LHCN-M2 (cell line): ENCODE data around the gene SPINT2. TPM values are rescaled to one million over a fixed set of nuclear protein-coding genes. Genes with fewer than 3 reads are reported as not detected.
A peak's percentile ranks its signal among the peaks of the same experiment; 100 is the strongest.
"Not testable (repeated sequence)": the region's sequence is repeated elsewhere in the genome, so short reads cannot be mapped to it uniquely, and the experiment has no call there.

Experiments
- DNase-seq: peaks from one replicate; pipeline ENCODE4 v3.0.0-alpha.2; 2012; ENCODE audit warnings: low read depth
- total RNA-seq: library from RNA; depleted of rRNA; stranded (reverse); fragments of >200 nt; gene quantifications from 2 replicates; pipeline ENCODE4 v1.2.3, GENCODE V29; 2014

Gene SPINT2
- total RNA-seq, 1 experiment from 2014 or later, result 0.46 TPM

DNA sequence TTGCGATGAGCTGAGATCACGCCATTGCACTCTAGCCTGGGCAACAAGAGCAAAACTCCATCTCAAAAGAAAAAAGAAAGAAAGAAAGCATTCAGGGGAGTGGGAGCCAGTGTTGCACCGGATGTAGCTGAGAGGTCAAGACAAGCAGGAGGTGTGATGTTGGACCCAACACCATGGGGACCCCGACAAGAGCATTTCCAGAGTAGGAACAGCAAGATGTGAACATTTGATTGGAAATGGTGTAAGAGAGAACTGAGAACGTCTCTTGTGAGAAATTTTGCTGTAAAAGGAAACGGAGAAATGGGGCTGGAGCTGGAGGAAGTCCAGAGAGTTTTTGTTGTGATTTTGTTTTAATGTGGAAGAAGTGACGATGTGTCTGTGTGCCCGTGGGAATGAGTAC, 24.6 kb upstream of the SPINT2 start:
- DNase-seq, result no peak

DNA sequence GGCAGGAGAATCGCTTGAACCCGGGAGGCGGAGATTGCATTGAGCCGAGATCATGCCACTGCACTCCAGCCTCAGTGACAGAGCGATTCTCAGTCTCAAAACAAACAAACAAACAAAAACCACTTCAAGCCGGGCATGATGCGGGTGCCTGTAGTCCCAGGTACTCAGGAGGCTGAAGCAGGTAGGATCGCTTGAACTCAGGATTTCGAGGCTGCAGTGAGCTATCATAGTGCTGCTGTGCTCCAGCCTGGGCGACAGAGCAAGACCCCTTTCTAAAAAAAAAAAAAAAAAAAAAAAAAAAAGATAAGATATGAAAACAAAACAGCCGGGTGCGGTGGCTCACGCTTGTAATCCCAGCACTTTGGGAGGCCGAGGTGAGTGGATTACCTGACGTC, 21.1 kb upstream of the SPINT2 start:
- DNase-seq, result no peak

DNA sequence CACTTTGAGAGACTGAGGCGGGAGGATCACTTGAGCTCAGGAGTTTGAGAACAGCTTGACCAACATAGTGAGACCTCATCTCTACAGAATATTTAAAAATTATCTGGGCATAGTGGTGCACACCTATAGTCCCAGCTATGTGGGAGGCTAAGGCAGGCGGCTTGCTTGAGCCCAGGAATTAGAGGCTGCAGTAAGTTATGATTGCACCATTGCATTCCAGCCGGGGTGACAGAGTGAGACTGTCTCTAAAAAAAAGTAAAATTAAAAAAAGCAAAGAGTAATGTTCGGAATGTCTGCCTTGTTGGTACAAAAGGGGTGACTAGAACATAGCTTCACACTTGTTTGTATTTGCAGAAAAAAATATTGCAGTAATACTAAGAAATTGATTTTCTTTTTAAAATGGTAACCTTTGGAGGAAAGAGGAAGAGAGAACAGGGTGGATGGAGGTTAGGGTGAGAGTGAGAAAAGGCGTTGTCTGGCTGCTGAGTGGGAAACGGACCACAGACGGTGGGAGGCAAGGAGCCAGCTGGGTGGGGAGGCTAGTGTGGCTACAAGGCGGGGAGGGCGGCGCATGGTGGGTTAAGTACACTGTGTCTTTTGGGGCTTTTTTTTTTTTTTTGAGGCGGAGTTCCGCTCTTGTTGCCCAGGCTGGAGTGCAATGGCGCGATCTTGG, 18.4 kb upstream of the SPINT2 start:
- DNase-seq, result no peak

DNA sequence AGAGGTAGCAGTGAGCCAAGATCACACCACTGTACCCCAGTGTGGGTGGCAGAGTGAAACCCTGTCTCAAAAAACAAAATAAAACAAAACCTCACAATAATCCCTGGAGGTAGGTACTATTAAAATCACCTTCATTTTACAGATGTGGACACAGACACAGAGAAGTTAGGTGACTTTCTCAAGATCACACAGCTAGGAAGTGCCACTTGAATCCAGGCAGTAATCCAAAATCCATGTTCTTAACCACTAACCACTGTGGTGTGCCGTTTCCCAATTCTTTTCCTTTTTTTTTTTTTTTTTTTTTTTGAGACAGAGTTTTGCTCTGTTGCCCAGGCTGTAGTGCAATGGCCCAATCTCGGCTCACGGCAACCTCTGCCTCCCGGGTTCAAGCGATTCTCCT, 17.2 kb upstream of the SPINT2 start:
- no peak for DNase-seq

DNA sequence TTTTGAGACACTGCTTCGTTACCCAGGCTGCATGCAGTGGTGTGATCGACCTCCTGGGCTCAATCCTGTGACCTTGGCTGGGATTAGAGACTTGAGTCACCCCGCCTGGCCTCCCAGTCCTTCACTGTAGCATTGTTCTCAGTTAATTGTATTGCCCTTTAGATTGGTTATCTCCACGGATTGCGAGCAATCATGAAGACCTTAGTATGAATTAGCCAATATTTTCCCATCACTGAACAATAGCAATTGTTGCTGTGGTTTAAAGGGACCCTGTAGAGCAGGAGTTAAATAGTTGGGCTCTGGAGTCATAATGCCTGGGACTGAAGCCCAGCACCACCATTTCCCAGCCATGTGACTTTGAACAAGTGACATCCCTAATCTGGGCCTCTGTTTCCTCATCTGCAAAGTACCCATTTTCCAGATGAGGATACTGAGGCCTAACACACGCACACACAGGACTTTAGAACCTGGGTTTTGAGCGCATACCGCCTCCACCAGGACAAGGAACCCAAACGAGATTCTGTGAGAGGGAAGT, 16.6 kb upstream of the SPINT2 start:
- DNase-seq, result no peak

DNA sequence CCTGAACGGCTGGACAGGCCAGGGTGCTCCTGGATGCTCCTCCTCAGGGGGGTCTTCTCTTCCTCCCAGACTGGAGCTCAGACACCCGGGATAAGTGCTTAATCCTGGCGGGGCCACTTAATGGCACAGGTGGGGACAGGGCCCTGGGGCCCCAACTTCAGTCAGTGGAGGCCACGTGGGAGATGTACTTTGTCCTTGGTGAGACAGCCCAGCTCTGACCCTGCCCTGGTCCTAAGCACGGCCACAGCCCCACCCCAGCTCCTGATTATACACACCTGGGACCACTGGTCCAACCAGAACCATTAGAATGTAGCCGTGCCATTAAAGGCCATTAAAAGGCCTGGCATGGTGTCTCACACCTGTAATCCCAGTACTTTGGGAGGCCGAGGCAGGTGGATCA, 16.0 kb upstream of the SPINT2 start:
- no peak for DNase-seq

DNA sequence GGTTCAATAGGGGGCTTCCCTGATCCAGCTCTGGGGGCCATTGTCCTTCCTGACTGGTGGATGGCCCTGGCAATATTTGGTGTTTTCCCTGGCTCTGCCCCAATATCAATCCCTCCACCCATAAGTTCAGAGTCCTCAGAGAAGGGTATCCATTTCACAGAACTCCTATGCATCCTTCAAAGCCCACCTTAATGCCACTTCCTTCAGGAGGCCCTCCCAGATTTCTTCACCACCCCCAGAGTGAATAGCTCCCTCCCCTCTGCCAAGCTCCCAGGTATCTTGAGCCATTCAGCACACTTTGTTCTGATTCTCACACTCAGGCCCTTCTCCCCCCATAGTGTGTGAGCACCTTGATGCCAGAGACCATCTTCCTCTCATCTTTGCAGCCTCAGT, 13.9 kb upstream of the SPINT2 start:
- DNase-seq, result no peak

DNA sequence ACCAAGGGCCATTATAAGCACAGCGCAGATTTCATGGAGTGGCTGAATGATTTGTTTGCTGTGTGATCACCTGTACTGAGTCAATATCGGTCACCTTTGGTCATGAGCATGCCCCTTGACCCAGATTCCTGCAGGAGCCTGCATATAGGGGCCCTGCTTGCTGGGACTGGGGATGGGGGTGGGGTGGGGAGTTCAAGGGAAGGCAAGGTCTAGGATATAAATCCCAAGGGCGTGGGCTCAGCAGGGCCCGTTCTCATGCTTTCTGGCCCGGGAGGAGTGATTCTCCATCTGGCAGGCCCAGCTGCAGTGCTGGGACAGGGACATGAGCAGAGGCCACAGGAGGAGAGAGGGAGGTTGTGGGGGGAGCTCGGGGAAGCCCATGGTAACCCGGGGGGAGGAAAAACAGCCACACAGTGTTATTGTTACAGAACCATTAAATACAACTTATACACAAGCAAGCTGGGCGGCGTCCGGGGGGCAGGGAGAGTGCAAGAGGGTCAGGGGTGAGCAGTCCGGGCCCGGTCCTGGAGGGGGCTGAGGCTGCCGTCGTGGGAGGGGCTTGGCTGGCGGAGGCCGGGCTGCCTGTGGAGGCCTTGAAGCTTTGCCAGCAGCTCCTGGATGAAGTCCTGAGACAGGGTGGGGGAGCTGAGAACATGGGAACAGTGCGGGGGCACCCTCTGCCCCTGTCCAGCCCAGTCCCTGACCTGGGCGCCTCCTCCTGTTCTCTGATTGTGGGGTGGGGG, 13.4 kb upstream of the SPINT2 start:
- DNase-seq, result no peak

DNA sequence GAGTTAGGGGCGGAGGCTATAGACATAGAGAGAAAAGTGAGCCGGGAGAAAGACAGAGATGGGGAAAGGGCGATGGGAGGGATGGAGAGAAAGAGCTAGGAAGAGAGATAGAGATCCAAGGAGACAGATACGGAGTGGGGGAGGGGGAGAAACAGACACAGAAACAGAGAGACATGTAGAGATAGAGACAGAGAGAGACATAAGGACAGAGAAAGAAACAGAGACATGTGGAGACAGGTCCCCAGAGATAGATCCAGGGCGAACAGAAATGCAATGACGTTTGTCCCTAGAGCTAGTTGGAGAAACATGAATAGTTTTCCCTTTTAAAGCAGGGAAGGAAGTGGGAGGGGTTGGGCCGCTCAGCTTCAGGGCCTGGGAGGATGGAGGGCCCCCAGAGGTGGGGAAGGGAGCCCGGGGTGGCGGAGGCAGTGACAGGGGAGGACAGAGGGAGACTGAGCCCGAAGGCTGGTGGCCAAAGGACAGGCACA, 12.8 kb upstream of the SPINT2 start:
- no peak for DNase-seq

DNA sequence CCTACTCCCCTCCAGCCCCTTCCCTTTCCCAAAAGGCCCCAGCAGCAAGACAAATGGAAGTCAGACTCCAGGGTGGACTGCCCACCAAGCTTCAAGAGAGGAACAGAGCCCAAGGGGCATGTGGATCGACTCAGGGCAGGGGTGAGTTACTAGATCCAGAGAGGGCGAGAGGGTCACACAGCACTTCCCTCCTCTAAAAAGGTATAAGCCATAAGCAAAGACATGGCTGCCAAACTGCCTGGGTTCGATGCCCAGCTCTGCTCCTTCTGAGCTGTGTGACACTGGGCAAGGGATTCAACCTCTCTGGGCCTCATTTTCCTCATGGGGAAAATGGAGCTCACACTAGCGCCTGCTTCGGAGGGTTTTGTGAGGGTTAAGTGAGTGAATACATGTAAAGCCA, 12.0 kb upstream of the SPINT2 start:
- no peak for DNase-seq

DNA sequence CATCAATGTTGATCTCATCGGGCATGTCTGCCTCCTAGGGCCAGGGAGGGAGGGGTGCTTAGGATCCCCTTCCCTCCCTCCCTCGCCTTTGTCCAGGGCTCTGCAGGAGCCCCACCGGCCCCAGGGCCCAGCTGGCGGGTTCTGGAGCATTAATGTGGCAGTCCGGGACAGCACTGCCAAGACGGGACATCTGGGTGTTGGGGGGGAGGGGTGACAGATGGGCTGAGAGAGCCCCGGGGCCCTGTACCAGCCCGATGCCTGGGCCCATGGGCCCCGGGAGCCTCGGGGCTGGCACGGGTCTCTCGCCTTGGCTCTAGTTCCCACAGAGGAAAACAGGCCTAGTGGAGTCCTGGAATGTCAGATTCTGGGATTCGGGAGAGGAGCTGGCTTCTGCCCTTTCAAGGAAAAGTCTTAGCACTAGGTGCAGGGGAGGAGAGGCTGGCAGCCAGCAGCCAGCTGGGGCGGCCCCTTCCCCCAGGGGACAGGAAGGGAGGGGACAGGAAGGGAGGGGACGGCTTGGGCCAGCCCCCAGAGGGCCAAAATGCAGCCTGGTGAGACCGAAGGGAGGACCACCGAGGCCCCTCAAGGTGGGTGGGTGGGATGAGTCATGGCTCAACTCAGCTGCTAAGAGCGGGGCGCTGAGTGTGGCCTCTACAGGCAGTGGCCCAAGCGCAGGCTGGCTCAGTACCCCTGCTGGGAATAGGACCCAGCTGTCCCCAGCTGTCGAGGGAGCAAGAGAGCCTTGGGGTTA, 11.3 kb upstream of the SPINT2 start:
- no peak for DNase-seq

DNA sequence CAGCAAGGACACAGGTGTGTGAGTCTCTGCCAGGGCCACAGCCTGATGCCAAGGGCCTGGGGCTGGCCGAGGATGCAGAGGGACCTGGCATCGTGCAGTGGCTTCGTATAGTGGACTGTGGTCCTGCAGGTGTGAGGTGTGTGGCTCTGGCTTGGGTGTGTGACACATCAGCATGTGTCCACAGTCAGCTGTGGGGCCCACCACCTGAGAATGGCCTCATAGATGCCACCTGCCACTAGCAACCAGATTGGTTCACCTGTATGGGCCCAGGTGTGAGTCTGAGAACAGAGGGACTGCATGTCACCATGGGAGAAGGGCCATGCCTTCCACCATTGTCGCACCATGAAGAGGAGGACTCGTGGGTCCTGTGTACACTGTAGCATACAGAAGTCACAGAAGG, 10.6 kb upstream of the SPINT2 start:
- no peak for DNase-seq

DNA sequence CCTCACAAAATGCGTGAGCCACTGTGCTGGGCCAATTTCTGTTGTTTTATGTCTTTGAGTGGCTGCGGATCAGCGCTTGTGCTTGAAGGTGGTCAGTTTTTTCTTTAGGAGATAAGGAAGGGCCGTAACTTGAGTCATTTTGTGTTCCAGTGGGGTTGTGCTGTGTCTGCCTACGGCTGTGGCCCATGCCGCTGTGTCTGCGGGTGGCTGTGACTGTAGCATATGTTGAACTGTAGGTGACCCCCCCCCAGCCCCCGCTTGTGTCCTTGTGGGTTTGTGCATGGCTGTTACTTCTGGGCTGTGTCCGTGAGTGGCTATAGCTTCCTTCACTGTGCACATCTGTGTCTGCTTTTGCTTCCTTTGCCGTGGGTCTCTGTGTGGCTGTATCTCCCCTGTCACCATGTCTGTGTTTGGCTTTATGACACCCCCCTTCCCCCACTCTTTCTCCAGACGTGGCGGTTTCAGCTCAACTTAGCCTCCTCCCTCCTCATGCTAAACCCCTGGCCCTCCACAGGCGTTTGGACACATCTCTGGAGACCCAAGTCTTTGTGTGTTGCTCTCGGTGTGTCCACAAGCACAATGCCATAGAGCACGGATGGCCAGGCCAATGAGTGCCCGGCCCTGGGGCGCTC, 8.9 kb upstream of the SPINT2 start:
- DNase-seq, result no peak

DNA sequence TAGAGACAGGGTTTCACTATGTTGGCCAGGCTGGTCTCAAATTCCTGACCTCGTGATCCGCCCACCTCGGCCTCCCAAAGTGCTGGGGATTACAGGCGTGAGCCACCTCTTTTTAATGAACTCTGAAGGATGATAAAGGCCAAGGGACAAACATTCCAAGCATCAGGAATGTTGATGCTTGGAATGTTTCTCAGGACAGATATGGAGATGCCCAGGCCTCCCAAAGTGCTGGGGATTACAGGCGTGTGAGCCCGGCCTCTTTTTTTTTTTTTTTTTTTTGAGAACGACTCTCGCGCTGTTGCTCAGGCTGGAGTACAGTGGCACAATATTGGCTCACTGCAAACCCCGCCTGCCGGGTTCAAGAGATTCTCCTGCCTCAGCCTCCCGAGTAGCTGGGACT, 2.4 kb upstream of the SPINT2 start:
- not testable (repeated sequence) for DNase-seq

DNA sequence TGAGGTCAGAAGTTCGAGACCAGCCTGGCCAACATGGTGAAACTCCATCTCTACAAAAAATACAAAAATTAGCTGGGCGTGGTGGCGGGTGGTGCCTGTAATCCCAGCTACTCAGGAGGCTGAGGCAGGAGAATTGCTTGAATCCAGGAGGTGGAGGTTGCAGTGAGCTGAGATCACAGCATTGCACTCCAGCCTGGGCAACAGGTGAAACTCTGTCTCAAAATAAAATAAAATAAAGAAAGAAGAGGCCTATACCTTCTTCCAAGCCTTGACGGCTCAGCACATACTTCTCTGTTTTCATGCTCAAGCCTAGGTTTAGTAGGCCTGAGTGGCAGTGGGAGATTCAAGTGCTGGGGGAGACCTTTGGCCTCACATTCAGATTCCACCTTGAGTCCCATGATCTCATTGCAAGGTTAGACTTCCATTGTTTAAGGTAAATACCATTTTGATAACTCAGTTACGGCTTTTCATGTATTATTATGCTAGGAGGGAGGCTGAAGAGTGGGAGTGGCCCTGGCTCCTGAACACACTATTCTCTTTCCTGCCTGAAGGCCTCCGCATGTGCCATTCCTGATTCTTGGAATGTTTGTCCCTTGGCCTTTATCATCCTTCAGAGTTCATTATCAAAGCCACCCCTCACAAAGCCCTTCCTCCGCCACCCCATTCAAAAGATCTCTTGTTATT, 1.6 kb upstream of the SPINT2 start:
- no peak for DNase-seq

DNA sequence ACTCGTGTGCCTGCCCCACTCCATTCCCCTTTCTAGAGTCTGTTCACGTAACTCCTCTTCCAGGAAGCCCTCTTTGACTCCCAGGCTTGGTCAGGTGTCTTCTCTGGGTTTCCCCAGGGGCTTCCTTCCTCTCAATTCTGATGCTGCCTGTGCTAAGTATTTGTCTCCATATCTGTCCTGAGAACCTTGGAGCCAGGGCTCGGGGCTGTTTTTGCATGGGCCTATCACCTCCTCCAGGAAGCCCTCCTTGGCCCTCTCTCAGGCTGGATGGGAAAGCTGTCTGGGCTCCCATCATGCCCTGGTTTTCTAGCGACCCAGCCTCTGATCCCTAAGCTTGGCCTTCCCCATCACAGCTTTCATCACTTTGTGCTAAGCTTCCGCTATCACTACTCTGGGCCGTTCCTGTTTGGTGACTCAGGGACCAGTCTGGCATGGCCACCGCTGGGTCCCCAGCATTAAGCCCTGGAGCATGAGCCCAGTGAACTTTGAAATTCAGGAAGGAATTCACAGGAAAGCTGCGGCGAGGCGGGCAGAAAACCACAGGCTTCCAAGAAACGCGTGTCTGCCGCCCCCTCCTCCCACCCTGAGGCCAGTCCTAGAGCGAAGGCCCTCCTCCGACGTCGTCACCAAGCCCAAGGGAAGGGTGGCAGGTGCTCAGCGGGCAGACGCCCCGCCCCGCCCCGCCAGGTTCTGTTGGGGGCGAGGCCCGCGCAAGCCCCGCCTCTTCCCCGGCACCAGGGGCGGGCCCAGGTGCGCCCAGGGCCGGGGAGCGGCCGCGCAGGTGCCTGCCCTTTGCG, 486 bp upstream of the SPINT2 start:
- DNase-seq, result no peak

DNA sequence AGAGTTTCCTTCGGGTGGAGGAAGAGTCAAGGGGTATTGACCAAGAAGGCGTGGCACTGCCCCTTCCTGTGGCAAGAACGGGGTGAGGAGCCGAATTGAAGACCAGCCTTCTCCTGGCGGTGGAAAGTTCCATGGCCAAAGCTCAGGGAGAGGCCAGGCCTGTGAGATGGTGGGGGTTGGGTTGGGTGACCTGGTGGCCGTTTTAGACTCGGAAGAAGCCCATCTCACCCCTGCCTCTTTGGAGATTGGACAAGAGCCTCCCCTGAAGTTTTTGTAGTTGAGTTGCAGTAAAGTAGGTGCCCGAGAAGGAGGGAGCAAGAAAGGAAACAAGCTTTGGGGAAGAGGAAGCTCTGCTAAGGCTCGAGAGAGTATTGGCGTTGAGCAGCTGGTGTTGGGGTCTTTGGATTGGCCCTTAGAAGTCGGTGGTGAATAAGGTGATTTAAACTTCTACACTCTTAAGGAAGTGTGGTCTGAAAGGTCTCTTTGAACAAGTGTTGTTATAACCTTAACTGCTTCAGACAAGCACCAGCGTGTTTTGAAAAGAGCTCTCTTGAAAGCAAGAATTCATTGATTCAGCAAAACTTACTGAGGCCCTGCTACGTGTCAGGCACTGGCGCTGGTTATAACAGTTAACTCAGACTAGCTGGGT, 964 bp downstream of the SPINT2 start:
- DNase-seq, result no peak

DNA sequence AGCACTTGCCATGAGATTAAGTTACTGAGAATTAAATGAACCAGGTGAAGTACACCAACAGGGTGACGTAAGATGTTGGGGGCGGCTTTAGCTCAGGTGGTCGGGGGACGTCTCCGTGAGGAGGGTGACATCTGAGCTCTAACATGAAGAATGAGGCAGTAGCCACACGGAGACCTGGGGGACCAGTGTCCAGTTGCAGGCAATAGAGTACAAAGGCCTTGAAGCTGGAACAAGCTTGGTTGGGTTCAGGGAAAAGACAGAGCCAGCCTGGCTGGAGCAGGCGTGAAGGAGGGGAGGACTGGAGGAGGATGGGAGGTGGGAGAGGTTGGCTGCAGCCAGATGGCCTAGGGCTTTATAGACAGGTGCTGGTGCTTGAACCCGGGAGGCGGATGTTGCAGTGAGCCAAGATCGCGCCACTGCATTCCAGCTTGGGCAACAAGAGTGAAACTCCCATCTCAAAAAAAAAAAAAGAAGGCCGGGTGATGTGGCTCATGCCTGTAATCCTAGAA, 1.6 kb downstream of the SPINT2 start:
- DNase-seq, result no peak

DNA sequence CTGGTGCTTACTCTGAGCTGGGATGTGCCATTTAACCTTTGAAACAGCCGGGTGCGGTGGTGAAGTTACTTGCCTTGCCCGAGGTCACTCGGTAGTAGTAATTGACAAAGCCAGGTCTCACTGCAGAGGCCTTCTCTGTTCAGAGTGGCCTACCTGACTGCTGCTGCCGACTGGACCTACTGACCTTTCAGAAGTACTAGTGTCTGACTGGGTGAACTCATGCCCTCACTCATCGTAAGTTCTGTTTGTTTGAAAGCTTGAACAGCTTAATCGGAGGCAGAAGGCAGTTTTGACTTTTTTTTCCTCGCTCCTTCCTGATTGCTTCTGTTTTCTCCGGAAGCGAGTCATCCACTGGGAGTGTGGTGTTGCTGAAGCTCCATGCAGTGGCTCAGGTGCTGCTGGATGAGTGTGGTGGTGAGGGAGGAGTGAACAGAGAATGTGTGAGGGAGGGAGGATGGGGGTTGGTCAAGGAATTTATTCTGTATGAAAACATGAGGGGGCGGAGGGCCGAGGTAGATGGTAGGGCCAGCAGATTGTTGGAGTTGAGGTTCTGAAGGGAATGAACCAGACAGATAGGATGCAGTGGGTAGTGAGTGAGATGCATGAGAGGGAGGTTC, 2.7 kb downstream of the SPINT2 start:
- DNase-seq, result peak; percentile 26
